Panc1 (cell line): ENCODE data around the gene FETUB. TPM values are rescaled to one million over a fixed set of nuclear protein-coding genes. Genes with fewer than 3 reads are reported as not detected.

Experiments used
- ATAC-seq: fragments of 200-7000 bp; cut with Tn5 transposase; 2 replicates; pipeline ENCODE4 v1.9.1; 2020; ENCODE audit warnings: mild to moderate bottlenecking, moderate library complexity
- BruUV-seq: library from RNA; stranded (reverse); fragments of 400-500 nt; replicated peaks from 2 replicates; lab custom pipeline; 2021; lab: Mats Ljungman, UMichigan
- CTCF ChIA-PET: fragments of 300-600 bp; sonication (Branson Sonifier 250); formaldehyde crosslinking; loops from one replicate; lab custom pipeline; 2022; ENCODE audit warnings: antibody characterized with exemption; lab: Charles Lee
- POLR2A ChIA-PET: fragments of 300-600 bp; sonication (Branson Sonifier 250); formaldehyde crosslinking; loops from one replicate; lab custom pipeline; 2022; ENCODE audit warnings: antibody characterized with exemption; lab: Charles Lee
- DNase-seq: peaks from one replicate; pipeline ENCODE4 v3.0.0-alpha.2; 2010; ENCODE audit warnings: low read depth, low spot score
- H3K27ac ChIP-seq: 2 replicates; pipeline ENCODE4 v1.5.1; 2011; ENCODE audit warnings: mild to moderate bottlenecking, low read length, inconsistent platforms
- H3K27me3 ChIP-seq: fragments of 200-500 bp; sonication (Bioruptor generic); 2 replicates; pipeline ENCODE4 v1.6.0; 2014; ENCODE audit warnings: low read length, inconsistent platforms; ENCODE audit not compliant: control insufficient read depth, insufficient read depth
- H3K36me3 ChIP-seq: fragments of 200-500 bp; sonication (Bioruptor generic); 2 replicates; pipeline ENCODE4 v1.5.1; 2014; ENCODE audit warnings: inconsistent platforms, mild to moderate bottlenecking, low read length, moderate library complexity; ENCODE audit not compliant: control insufficient read depth, insufficient read depth
- H3K4me1 ChIP-seq: 2 replicates; pipeline ENCODE4 v1.5.1; 2011; ENCODE audit warnings: inconsistent platforms, mild to moderate bottlenecking, low read length, moderate library complexity; ENCODE audit not compliant: control insufficient read depth, insufficient read depth
- H3K4me3 ChIP-seq, 2 experiments: 2 replicates each; pipeline ENCODE4 v1.5.1; 2011 to 2012; ENCODE audit warnings: low read depth in 2 of 2, low read length in 2 of 2, mild to moderate bottlenecking in 2 of 2, inconsistent platforms in 1 of 2, moderate library complexity in 1 of 2
- H3K9me3 ChIP-seq: fragments of 200-500 bp; sonication (Bioruptor generic); 2 replicates; pipeline ENCODE4 v1.5.1; 2014; ENCODE audit warnings: low read depth, mild to moderate bottlenecking, inconsistent platforms, low read length, moderate library complexity; ENCODE audit not compliant: control insufficient read depth, insufficient read depth
- CTCF ChIP-seq: fragments of 450-650 bp; IDR thresholded peaks from 2 replicates; pipeline ENCODE4 v1.5.1; 2017; ENCODE audit warnings: mild to moderate bottlenecking
- POLR2AphosphoS5 ChIP-seq: IDR thresholded peaks from 2 replicates; pipeline ENCODE4 v1.6.1; 2012; ENCODE audit warnings: mild to moderate bottlenecking, low read depth, low read length, moderate library complexity
- REST ChIP-seq, 2 experiments: IDR thresholded peaks; 2 replicates each; pipeline ENCODE4 v1.6.1; 2011 to 2012; ENCODE audit warnings: low read depth in 2 of 2, control low read depth in 1 of 2, low read length in 1 of 2, mild to moderate bottlenecking in 1 of 2, moderate library complexity in 1 of 2; ENCODE audit not compliant: insufficient read depth in 1 of 2
- SIN3A ChIP-seq: IDR thresholded peaks from 2 replicates; pipeline ENCODE4 v1.6.1; 2012; ENCODE audit warnings: low read depth, mild to moderate bottlenecking, low read length, moderate library complexity, borderline replicate concordance; ENCODE audit not compliant: insufficient read depth
- TCF7L2 ChIP-seq: IDR thresholded peaks from 2 replicates; pipeline ENCODE4 v1.6.1; 2011; ENCODE audit warnings: mild to moderate bottlenecking, low read depth, low read length, inconsistent platforms
- in situ Hi-C: cut with HindIII; loops from 2 replicates; pipeline ENCODE4 v1.10.0; 2016; ENCODE audit warnings: low sequenced_read_pairs, low pct_unique_long_range_greater_than_20kb
- intact Hi-C: fragments of 100-400 bp; cut with micrococcal nuclease; formaldehyde crosslinking; loops from one replicate; pipeline ENCODE4 v1.10.0; 2022; ENCODE audit not compliant: unreplicated experiment
- total RNA-seq: library from RNA; stranded (reverse); gene quantifications from one replicate; pipeline ENCODE4 v1.2.1, GENCODE V29; 2021; ENCODE audit not compliant: unreplicated experiment

The FETUB gene
- total RNA-seq, 1 experiment from 2014 or later, result not detected

DNA sequence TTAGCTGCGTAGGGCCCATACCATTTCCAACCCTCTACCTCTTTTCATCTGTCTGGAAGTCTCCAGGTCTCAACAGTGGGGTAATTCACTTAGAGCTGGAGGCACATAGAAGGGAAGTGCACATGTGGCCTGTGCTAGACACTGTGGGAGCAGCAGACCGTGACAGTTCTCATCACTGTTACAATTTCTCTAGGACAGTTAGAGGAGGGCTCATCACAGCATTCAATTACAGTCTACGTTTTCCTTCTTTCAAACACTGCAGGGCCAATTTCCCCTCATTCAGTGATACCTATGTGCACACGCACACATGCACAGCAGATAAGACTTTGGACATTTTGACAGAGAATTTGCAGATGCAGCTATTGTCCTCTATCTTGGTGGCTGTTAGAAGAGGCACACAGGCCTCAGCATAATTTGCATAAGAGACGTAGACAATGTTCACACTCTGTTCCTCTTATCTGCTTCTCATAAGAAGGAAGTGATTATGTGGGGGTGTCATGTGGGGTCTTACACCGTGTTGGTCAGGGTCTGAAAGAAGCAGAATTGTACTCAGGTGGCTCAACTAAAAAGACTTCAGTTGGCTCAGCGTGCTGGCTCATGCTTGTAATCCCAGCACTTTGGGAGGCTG is 13.0 kb downstream of the FETUB start:
- CTCF ChIA-PET, result no interaction called here

GRCh38 chr3:186653984-186654383 is 13.8 kb downstream of the FETUB start:
- no TSS peak for BruUV-seq
- no peak for DNase-seq

More for the DNA sequence above, 13.0 kb downstream of the FETUB start:
- Histone ChIP-seq H3K4me3 (no peak overlapping the region), H3K4me1 (no peaks in the 10 kb centered on the region), H3K27me3 (no peaks in the 10 kb centered on the region; the same call in 1 of the 2 replicates), H3K27ac (no peak overlapping the region), H3K36me3 (no peaks in the 10 kb centered on the region), H3K9me3 (no peaks in the 10 kb centered on the region)
- DNase-seq (no peak), ATAC-seq (no peak; the same call in 1 of the 2 replicates)
- in situ Hi-C loops (no loop called here), intact Hi-C loops (no loop called here)
- TF ChIP-seq CTCF (no peak), POLR2AphosphoS5 (no peak), REST (IDR thresholded peaks at IDR 0.05; ENCODE audit: insufficient read depth in 1 of 2, low read depth in 2 of 2, low read length in 1 of 2) (no peak), SIN3A (no peak), TCF7L2 (no peak)
- BruUV-seq, result no TSS peak
- POLR2A ChIA-PET, result no interaction called here

More at GRCh38 chr3:186653984-186654383, 13.8 kb downstream of the FETUB start:
- TF ChIP-seq CTCF (peak; percentile 25), REST (IDR thresholded peaks at IDR 0.05; ENCODE audit: insufficient read depth in 1 of 2, low read depth in 2 of 2, low read length in 1 of 2) (no peak), TCF7L2 (no peak)
- ChIA-PET CTCF (no interaction called here), POLR2A (interaction anchor here (0.7 kb wide), 1 partner anchor 113 kb away, joined by 3 read pairs; no protein-coding TSS in a partner anchor)
- Histone ChIP-seq H3K27me3 (no peaks in the 10 kb centered on the region; the same call in 1 of the 2 replicates), H3K4me1 (no peaks in the 10 kb centered on the region), H3K9me3 (no peaks in the 10 kb centered on the region), H3K4me3 (no peak overlapping the region), H3K27ac (no peak overlapping the region), H3K36me3 (no peaks in the 10 kb centered on the region)
- peak; percentile 85 for ATAC-seq
- intact Hi-C loops, result no loop called here
- in situ Hi-C loops, result no loop called here
